Fibroblast of skin of back (primary cell): ENCODE measurements around the gene SULT6B1.

Experiments used
- DNase-seq: peaks from one replicate; pipeline ENCODE4 v3.0.0-alpha.2; 2013

The SULT6B1 gene

DNA sequence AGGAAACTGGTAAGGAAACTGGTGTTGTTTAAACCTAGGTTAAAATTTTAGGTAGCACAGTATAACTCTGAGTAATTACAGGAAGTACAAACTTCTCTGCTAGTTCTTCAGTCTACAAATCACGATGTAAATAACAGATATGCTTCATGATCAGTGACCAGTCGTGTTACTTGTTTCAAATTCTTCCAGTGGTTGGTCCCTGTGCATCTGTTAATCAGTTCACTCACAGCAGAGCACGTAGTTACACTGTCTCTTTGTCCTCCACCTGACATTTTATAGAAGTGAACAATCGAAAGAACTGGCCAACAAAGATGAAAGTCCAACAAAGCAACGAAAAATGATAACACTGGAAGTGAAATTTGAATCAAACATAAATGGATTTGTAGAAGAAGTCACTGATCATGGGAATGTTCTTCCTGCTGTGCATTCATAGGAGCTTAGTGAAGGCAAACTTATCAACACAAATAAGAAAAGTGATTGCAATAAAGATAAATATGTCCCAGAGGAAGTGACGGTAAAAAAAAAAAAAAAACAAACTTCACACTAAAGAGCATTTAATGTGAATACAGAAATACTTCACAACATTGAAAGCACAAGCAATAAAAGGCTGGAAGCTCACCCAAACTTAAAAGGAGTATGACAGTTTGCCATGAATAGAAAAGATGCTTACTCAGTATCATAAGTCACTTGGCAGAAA is 38.7 kb downstream of the SULT6B1 start:
- DNase-seq = no peak

GRCh38 chr2:37148325-37148724 is 40.1 kb downstream of the SULT6B1 start:
- DNase-seq = no peak

GRCh38 chr2:37146062-37146461 is 42.4 kb downstream of the SULT6B1 start:
- no peak for DNase-seq

DNA sequence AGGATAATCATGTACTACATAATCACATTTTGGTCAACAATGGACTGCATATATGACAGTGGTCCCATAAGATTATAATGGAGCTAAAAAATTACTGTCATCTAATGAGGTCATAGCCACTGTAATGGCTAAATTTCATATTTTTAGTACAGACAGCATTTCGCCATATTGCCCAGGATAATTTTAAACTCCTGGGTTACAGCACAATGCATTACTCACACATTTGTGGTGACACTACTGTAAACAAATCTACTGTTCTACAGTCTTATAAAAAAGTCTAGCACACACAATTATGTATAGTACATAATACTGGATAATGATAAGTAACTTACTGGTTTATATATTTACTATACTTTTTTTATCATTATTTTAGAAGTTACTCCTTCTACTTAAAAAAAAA is 44.5 kb downstream of the SULT6B1 start:
- DNase-seq = peak; percentile 27

DNA sequence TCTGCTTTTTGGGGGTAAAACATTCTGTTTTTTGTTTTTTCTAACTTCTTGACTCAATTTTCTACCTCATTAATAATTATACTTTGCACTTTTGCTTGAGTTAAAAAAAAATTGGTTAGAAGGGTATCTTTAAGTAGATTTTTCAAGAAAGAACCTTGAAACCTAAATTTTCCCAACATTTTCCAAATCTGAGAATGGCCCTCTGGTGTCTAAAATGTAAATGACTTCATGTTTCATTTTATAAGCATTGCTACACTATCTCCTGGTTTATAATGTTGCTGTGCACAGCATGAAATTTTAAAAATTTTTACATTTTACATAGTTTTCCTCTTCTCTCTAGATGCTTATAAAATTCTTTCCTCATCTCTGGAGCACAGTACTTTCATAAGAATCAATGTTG is 45.9 kb downstream of the SULT6B1 start:
- DNase-seq = no peak

GRCh38 chr2:37132914-37133313 is 55.6 kb downstream of the SULT6B1 start:
- no peak for DNase-seq

DNA sequence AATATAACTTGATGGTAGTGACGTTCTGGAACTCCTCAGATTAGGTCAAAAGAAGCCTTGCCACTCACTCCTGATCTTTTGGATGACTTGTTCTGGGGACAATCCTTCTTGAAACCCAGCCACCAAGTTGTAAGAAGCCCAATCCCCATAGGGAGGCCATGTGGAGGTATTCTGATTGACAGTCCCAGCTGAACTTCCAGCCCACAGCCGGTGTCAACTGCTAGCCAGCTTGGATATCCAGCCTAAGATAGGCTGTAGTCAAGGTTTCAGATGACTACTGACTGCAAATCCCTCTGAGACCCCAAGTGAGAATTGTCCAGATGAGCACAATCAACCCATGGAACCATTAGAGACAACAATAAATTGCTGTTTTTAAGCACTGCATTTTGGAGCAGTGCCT is 63.1 kb downstream of the SULT6B1 start:
- DNase-seq = no peak

- DNase-seq = no peak
Measured at GRCh38 chr2:37119157-37119556, 69.3 kb downstream of the SULT6B1 start.
